Activated T-cell treated with anti-CD3 and anti-CD28 coated beads for 4 hours (primary cell): Measurements from ENCODE around the gene NDUFB8.

Source experiments
- DNase-seq: peaks from one replicate; pipeline ENCODE4 v3.0.0-alpha.2; 2020

Gene NDUFB8

DNA sequence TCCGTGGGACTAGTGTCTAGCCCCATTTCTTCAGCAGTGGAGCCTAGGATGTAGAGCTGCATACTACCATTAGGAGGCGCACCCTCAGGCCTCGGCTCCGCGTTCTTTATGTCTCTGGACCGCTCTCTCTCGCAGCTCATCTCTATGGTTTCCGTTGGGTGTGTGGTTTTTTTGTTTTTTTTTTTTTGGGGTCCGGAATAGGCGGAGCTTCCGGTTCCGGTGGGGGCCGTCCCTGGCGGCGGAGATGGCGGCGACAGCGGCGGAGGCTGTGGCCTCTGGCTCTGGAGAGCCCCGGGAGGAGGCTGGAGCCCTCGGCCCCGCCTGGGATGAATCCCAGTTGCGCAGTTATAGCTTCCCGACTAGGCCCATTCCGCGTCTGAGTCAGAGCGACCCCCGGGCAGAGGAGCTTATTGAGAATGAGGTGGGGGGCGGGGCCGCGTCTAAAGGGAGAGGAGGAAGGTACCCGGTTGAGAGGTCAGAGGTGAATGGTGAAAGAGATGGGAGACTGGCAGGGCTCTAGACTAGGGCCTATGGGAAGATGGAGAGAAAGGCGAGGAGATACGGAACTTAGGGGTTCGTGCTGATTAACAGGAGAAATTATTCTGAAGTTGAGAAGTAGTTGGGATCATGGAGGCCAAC, 6.2 kb upstream of the NDUFB8 start, which contains the start of gene HIF1AN:
HIF1AN (plus strand) TSS at position 229 of the 639 bp plus-strand sequence; CDS start at position 245, 16 bp downstream.
- DNase-seq = peak; percentile 80

DNA sequence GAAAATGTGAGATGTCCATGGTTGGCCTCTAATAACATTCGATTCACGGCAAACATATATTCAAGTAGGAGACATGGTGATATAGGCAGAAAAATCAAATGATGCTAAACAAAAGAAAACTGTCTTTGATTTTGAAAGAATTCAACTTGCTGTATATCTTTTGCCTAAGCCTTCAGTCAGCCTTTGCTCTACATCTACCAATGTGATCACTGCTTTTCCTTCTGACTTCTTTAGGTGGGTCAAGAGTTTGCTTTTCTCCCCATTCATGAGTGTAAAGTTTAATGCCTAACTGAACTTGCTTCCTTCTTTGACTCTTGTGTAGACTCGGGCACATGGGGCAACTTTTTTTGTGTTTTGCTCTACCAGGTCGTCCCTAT, 5.7 kb upstream of the NDUFB8 start:
- no peak for DNase-seq

DNA sequence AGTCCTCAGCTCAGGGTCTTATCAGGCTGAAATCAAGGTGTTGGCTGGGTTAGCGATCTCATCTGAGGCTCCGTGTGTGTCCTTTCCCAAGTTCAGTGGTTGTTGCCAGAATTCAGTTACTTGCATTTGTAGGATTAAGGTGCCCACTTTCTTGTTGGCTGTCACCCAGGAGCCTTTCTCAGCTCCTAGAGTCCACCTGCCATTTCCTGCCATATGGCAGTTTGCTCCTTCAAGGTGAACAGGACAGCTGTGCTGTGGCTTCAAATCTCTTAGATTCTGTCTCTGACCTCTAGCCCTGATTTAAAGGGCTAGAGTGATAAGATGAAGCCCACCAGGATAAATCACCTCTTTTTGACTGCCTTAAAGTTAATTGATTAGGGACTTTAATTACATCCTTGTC, 5.1 kb upstream of the NDUFB8 start:
- DNase-seq = no peak

DNA sequence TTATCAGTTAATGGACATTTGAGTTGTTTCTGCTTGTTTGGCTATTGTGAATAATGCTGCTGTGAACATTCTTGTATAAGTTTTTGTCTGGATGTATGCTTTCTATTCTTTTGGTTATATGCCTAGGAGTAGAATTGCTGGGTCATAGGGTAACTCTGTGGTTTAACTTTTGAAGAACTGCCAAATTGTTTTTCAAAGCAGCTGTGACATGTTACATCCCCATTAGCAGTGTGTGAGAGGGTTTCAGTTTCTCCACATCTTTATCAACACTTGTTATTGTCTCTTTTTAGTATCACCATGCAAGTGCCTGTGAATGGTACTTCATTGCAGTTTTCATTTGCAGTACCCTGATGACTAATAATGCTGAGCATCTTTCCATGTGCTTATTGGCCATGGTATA, 2.1 kb upstream of the NDUFB8 start:
- no peak for DNase-seq

DNA sequence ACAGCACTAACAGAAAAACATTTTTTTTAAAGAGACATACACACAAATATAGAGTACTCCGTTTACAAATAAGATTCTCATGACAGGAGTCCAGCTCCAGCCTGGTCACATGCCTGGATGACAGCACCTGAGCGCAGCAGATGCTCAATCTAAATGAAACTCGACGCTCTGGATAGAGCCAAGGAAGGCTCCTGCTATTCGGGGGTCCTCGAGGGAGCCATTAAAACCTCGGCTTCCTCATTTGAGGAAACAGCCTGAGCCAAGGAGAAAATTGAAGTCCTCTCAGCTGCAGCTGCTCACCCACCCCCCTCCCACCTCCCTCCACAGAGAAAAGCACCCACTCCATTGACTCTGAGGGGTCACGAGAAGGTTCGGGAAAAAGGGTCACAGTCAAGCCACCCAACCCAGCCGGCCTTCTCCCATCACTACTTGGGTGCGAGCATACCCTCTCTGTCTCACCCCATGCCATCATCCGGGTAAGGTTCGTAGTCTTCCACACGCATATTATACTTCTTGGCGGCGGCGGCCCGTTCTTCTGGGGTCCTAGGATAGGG, 673 bp downstream of the NDUFB8 start:
- DNase-seq = no peak

DNA sequence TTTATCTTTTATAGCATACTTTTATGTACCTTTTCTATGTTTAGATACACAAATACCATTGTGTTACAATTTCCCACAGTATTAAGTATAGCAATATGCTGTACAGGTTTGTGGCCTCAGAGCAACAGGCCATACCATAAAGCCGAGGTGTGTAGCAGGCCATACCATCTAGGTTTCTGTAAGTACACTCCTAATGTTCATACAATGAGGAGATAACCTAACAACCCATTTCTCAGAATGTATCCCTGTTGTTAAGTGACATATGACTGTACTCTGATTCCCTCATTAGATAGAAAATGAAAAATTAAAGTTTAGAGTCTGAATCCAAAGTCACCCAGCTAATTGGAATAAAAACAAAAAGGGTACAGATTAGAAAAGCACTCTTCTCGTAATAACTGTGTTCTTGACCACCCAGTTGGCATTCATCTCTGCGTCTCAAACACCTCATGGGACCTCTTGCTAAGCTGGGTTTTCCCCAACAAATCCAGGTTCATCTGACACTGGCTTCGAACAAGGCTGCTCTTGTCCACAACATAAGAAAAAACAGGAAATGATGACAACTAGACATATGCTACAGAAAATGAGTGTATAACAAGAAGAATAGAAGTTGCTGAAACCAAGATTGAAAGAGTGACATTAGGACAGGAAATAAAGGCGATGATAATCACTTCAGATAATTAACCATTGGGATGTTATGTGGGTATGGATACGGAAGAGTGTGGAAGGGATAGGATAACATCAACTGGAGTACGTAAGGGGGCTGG, 1.4 kb downstream of the NDUFB8 start:
- DNase-seq = no peak

DNA sequence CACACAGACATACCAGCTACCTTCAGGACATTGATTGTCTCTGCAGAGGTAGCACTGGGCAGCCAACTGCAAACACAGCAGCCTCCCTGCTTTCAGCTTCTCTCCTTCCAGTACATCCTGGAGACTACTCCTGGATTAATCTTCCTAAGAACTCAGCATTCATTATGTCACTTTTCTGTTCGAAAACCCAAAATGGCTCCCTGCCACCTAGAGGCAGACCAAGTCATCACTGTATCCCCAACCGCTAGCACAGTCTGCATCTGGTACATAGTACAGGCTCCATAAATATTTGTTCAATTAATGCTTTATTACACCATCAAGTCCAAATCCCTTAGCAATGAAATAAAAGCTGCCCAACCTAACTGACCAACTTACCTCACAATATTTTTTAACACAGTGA, 5.0 kb downstream of the NDUFB8 start:
- no peak for DNase-seq

DNA sequence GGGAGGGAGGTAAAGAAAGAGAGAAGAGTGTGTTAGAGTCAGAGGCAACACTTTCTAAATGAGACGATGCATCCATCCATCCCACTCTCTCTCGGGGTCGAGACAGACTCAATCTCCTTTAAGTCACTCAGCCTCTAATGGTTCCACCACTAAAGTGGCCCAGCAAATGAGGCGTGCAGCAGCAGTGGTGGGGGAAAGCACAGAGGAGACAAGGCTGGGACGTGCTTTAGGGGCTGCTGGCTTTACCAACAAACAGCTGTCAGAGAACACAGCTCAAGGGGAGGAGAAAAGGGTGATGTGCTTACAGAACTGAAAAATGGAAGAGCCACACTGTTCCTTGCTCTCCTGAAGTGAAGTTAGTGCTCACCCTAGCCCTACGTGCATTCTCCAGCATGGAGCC, 5.5 kb downstream of the NDUFB8 start:
- DNase-seq = no peak

DNA sequence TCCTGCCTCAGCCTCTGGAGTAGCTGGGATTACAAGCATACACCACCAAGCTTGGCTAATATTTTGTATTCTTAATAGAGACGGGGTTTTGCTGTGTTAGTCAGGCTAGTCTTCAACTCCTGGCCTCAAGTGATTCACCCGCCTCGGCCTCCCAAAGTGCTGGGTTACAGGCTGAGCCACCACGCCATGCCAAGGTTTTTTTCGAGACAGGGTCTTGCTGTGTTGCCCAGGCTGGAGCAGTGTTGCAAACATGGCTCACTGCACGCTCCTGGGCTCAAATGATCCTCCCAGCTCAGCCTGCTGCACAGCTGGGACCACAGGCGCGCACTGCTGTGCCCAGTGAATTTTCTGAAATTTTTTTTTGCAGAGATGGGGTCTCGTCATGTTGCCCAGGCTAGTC, 6.7 kb downstream of the NDUFB8 start:
- no peak for DNase-seq

DNA sequence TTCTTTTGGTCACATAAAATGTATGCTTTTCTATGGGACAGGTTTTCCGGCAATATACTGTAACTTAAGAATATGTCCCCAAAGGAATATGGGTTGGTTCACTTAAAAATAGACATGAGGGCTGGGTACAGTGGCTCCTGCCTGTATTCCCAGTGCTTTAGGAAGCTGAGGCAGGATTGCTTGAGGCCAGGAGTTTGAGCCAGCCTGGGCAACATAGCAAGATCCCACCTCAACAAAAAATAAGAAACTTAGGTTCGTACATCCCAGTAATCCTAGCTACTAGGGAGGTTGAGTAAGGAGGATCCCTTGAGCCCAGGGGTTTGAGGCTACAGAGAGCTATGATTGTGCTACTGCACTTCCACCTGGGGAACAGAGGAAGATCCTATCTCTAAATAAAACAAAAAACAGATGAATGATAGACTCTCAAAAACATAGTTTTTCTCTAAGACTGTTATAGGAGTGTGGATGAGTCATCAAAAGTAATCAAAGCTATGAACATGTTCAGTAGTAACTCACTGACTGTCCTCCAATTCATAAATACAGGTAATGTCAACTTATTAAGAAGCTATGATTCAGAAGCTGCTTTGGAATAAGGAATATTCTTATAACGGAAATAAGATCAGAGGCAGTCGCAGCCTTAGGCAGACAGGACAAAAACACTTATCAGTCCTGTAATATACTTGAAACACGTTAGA, 7.4 kb downstream of the NDUFB8 start:
- DNase-seq = no peak

DNA sequence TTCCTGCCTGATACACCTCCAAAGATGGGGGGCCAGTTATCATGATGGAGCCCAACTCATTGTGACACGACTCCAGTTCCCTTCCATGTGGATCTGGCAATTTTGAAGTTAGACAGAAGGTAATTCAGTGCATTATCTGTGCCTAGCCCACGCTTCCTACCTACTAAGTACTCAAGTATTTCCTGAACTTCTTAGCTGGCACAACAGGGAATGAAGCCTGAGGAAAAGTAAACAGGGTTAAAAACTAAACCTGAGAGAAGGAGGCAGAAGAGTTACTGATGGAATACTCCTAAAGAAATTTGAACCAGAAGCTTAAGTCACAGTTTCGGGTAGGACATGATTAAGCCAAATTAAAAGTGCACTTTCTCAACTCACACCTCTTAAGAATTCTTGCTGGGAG, 8.9 kb downstream of the NDUFB8 start:
- no peak for DNase-seq

DNA sequence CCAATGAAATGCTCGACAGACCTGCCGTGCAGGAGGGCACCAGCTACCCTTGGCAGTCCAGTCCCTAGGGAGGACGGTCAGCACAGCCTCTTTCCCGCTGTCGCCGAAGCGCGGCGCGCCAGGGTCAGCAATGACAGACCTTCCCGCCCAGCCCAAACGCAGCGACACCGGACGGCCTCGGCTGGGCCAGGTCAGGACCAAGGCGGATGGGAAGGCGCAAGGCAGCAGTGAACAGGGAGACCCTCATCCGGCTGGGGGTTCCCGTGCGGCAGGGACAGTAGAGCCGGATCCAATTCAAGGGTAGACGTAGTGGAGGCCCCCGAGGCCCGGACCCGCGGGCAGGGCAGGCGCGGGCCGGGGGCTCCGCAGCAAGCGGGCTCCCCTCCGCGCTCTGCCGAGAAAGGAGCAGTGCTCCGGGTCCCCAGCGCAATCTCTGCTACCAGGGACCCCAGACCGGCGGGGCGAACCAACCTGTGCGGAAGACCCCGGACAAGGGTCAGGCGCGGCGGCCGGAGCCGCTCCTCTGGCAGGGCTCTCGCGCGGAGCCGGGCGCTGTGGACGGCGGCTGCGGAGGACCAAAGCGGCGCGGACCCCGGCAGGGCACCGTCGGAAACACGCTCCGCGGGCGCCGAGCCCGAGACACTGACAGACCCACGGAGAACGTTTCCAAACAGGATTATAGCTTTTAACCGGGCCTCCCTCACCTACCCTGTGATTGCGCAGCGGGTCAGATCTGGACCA, 10.2 kb downstream of the NDUFB8 start, which contains the start of gene SEC31B:
SEC31B (minus strand) TSS at position 551 of the 741 bp plus-strand sequence. CDS start 2,909 bp downstream, outside the sequence.
- DNase-seq = no peak

DNA sequence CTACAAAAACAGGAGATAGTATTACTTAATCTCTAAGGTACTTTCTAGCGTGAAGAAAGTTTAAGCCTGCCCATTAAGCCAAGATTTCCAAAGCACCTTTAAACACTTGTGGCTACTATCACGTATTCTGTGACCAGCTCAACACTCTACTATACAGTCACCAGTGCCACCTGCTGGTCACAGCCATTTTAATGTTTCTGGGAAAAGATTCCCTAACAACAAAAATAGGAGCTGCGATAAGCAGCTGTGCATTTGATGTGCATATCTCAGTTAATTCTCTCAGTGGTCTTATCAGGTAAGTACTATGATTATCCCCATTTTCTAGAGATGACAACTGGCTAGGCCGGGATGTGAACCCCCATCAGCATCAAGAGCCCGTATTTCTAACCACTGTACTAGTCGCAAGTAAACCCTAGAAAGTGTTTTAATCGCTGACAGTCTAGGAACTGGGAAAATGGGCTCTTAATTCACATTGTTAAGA, 10.9 kb downstream of the NDUFB8 start:
- peak; percentile 59 for DNase-seq

DNA sequence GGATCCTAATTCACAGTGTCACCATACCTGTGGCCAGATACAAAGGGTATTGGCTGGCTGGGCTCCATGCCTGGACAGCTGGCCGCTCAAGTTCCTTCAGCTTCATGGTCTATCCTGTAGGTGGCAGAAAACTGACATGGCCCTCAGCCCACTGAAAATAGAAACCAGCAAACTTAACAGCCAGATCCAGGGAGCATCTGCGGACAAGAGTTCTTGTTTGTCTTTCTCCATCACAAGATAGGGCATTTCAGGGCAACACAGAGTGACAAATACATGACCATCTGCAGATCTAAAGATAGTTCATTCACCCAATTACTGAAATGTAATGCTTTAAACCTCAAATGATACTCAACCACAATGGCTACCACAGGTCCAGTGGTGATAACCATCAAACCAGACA, 12.8 kb downstream of the NDUFB8 start:
- no peak for DNase-seq

DNA sequence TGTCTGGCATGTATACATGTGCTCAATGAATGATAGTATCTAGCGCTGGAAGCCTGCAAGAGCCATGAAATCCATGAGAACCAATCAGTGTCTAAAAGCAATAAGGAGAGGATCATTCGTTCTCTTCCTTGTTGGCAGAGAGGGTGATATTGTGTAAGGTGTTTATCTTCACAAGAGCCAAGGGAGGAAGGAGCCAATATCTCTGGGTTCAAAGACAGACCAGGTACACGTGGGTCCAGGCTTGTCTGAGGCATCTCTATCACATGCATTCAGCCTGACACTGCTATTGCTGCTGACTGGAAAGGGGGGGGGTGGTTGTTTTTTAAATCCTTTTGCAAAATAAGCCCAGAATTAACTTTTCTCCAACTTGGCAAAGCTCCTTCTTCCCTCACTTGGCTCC, 14.1 kb downstream of the NDUFB8 start:
- no peak for DNase-seq

DNA sequence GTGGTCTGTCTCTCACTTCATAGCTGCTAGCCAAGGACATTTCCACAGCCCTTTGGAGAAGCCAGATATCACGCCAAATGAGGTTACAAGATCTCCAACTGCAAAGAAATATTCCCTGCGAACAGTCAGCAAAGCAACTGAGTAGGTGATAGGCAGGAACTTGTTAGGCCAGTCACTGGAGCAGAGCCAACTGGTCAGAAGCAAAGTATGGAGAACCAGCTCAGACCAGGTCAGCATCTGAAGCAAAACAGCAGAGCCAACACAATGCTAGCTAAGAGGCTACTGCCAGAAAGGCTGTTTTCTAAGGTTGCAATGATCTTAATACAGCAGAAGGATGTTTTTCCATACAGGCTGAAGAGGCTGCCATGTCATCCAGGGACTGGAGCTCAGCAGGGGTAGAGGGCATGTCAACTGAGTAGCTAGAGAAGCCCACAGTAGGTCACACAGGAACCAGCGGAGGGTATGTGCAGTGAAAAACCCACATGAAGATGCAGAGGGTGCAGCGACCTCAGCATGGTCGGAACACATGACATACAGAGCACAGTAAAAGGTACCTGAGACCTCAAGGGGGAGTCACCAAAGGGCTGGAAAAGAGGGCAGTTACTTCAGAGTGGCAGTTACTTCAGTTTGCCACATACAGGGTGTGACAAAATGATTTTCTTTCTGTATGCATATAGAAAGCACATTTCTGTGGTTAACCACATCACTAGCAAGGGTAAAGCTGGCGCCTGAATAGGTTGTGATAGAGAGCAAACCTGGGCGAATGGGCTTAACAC, 18.9 kb downstream of the NDUFB8 start:
- DNase-seq = peak; percentile 40

DNA sequence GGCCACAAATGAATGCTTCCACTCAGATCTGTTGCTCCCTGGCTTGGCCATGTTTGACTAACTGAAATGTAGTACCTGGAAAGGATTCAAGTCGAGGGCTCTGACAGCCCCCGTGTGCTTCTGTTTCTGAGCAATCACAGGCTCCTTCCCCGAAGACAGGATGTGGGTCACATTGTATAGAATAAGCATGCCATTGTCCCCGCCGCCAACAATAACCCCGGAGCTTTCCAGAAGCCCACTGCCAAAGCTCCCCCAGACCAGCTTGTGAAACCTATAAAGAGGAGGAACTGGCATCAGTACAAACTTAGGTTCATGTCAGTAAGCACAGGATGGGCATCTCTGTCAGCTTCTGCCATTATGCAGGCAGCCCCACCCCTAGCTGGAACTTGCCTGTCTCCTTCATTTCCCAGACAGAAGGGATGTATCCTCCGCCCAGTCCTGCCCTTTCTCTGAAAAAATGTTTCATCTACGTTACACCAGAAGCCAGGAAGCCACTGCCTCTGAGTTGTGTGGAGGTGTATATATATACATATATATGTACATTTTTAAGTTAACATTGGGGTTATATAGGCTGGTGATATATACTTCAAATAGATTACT, 20.3 kb downstream of the NDUFB8 start:
- peak; percentile 55 for DNase-seq

DNA sequence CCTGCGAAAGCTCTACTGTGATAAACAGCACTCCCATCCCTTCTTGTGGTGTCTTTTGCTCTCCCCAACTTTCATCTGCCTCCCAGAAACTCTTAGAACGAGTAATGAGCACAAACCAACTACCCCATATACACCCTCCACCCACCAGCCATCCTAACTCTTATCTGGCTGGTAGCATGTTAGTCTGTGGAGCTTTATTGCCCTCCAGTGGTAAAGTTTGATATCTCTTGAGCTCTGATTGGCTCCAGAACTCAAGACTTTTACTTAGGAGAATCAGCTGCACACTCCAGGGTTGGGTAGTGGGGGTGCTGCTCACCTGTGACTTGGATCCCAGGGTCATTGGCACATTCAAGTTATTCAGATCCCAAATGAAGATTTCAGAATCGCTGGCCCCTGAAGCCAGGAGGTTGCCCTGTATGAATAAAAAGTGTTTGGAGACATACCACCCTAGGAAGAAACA, 20.9 kb downstream of the NDUFB8 start:
- peak; percentile 32 for DNase-seq

DNA sequence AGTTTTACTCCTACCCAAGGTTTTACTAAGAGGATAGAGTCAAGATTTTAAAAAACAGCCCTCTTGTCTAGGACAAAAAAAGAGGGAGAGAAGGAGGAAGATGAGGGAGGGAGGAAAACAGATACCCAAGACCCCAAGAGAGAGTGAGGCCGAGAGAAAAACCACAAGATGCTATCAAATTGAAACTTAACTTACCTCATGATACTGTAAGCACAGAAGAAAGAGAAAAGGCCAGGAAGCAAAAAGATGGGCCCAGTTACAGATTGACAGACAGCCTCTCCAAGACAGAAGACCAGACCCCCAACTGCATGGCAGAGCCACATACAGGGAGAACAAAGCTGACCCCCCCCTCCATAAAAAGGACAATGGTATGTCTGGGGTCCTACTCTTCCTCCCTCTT, 21.4 kb downstream of the NDUFB8 start:
- no peak for DNase-seq

DNA sequence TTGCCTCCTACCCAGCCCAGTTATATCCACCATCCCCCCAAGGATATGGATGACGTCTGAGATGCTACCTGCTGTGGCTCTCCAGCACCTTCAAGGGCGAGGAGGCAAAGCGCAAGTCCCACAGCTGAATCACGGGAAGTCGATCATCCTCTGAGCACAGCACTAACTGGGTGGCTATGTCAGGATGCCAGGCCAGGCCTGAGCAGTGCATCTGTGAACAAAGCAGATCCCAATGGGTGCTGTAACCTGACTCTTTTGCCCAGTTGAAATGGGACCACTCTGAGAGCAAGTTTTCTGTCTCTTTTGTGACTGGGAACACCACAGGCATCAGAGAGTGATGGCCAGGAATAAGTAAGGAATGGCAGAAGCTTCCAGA, 22.3 kb downstream of the NDUFB8 start:
- no peak for DNase-seq

DNA sequence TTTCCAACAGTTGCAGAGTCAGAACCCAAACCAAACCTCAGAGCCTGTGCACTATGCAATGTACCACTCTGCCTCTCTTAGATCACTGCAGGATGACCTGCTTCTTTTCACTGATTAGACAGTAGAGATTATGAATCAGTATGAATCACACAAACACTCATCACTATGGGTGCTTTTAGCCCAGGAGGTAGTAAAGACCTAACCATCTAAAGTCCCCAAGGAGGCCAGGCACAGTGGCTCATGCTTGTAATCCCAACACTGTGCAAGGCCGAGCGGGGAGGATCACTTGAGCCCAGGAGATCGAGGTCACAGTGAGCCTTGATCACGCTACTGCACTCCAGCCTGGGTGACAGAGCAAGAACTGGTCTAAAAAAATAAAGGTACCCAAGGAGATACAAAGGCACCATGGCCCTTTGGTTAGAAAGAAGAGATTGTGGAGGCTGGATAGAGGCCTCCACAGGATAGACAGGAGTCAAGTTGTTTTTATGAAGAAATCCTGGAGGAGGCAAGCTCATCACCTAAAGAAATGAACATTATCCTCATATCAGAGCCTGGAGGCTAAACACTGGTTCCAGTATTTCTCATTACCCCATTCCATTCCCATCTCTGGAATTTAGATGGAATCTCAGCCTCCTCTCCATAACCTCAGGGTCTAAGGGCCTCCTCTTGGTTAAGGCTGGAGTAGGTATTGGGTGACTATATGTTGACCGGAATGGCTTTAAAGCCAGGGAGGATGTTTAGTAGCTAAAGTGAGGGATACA, 22.9 kb downstream of the NDUFB8 start:
- DNase-seq = no peak
